HL-60/S4 treated with phorbol 12-myristate 13-acetate at 8.2 ng/mL for 4 days and 3 days (cell line): ENCODE measurements around the gene OSTM1.

Experiments used
- in situ Hi-C: fragments of 300-500 bp; cut with MboI; formaldehyde crosslinking; loops from 2 replicates; pipeline ENCODE4 v1.15.0; 2022; ENCODE audit warnings: low sequenced_read_pairs

Gene OSTM1

GRCh38 chr6:108102965-108103364 lies 28.4 kb upstream of the OSTM1 start:
- in situ Hi-C loops, result no loop called here

GRCh38 chr6:108100003-108100402 lies 25.5 kb upstream of the OSTM1 start:
- in situ Hi-C loops, result no loop called here

DNA sequence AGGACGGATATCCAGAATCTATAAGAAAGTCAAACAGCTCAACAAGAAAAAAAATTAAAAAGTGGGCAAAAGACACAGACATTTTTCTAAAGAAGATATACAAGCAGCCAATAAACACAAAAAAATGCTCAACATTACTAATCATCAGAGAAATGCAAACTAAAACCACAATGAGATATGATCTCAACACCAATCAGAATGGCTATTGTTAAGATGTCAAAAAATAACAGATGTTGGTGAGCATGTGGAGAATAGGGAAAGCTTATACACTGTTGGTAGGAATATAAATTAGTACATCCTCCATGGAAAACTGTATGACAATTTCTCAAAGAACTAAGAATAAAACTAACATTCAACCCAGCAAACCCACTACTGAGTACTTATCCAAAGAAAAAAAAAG lies 23.3 kb upstream of the OSTM1 start:
- in situ Hi-C loops, result no loop called here

- in situ Hi-C loops, result no loop called here
These were observed 19.3 kb upstream of the OSTM1 start for GRCh38 chr6:108093781-108094300.

GRCh38 chr6:108091288-108091687 lies 16.7 kb upstream of the OSTM1 start:
- in situ Hi-C loops, result no loop called here

DNA sequence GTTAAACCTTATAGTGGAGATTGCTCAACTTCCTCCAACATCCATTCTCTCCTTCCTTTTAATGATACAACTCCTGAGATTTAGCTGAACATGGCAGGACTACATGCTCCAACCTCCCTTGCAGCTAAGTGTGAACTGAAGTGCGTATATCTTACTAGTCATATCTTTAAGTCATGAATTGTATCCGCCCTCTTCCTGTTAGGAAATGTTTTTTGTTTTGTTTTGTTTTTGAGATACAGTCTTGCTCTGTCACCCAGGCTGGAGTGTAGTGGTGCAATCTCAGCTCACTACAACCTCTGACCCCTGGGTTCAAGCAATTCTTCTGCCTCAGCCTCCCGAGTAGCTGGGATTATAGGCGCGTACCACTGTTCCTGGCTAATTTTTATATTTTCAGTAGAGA lies 8.8 kb upstream of the OSTM1 start:
- in situ Hi-C loops, result no loop called here

GRCh38 chr6:108082539-108082938 lies 8.0 kb upstream of the OSTM1 start:
- in situ Hi-C loops, result no loop called here

- in situ Hi-C loops, result no loop called here
These were observed 5.7 kb upstream of the OSTM1 start for GRCh38 chr6:108080010-108080780.

DNA sequence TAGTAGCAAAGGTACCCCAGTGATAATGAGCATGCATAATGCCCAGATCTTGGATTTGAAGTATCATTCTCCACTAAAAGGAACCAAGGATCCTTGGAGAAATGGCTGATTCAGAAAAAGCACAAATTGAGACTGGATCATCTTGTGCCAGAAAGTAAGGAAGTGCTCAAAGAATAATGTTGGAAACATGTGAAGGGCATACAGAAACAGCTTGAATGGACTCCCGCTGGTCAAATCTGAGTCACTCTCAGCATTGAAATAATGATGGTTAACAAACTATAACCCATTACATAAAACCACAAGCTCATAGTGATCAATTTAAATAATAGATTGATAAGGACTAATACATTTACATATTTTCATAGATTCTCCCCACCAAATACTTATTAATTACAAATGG lies 3.6 kb upstream of the OSTM1 start:
- in situ Hi-C loops, result no loop called here

DNA sequence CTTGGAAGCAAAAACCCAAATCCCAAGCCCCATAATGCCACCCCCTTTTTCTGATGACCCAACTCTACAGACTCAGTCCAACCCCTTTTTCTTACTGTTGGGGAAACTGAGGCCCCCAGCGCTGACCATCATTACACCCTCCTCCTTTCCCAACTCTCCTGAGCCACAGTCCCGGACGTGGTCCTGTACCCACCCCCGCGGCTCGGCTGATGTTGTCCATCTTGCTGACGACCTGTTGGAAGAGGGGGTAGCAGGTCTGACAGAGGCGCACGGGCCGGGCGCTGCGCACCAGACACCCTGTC lies 533 bp downstream of the OSTM1 start:
- in situ Hi-C loops, result no loop called here

DNA sequence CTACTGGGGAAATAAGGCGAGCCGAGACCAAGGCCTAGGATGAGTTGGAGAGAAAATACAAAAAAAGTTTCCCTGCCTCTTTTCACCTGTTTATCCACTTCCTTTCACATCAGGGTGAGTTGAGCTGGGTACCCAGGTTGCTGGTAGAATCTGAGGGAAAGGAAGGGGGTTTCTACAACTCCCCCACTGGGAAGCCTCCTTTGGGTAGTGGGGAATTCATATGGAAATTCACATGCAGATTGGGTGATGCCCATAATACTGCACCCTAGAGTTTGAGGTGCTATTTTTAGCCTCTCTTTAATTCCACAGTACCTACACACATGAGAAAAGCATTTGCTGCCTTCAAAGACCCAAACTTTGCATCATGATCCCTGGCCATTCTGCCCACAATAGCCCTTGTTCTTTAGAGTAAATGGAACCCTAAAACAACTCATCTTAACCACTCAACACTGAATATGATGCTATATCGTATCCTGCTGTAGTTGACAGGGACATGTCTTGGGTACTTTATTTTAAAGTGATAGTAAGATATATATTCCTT lies 2.7 kb downstream of the OSTM1 start:
- in situ Hi-C loops, result no loop called here

- in situ Hi-C loops, result no loop called here
These were observed 5.9 kb downstream of the OSTM1 start for GRCh38 chr6:108068618-108069017.

GRCh38 chr6:108068182-108068581 lies 6.4 kb downstream of the OSTM1 start:
- in situ Hi-C loops, result no loop called here

- in situ Hi-C loops, result no loop called here
These were observed 21.8 kb downstream of the OSTM1 start for GRCh38 chr6:108052706-108053105.

DNA sequence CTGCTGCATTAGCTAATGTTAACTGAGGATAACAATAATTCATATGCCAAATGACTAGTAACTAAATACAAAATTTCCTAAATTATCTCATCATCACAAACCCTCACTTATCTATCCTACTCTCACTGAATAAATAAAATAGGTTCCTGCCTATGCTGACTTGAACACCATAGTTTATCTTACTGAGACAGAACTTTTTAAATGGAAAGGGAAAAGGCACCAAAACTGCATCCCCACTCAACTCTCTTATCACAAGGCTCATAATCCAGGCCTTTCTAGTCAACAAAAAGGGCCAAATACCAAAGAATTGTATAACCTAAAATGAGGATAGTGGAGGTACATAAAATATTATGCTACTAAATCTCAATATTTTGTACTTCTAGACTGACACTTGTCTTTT lies 23.1 kb downstream of the OSTM1 start:
- in situ Hi-C loops, result no loop called here

- in situ Hi-C loops, result no loop called here
These were observed 34.9 kb downstream of the OSTM1 start for GRCh38 chr6:108039681-108040080.

GRCh38 chr6:108036884-108037283 lies 37.7 kb downstream of the OSTM1 start:
- in situ Hi-C loops, result no loop called here

GRCh38 chr6:108031968-108032367 lies 42.6 kb downstream of the OSTM1 start:
- in situ Hi-C loops, result no loop called here

DNA sequence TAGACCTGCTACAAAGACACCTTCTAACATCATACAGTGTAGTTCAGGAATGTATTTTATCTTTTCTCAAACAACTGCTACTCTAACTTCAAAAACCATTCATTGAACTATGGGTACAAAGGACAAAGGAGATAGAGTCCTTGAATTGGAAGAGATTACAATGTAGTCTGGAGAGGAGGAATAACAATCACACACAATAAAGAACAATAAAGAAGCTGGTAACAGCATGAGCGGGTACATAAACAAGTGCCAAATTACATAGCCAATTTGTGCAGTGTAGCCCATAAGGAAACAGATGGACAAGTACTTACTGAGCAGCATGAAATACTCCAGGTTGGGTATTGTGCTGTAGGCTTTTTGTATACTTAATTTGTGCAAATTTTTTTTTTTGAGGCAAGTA lies 44.3 kb downstream of the OSTM1 start:
- in situ Hi-C loops, result no loop called here

DNA sequence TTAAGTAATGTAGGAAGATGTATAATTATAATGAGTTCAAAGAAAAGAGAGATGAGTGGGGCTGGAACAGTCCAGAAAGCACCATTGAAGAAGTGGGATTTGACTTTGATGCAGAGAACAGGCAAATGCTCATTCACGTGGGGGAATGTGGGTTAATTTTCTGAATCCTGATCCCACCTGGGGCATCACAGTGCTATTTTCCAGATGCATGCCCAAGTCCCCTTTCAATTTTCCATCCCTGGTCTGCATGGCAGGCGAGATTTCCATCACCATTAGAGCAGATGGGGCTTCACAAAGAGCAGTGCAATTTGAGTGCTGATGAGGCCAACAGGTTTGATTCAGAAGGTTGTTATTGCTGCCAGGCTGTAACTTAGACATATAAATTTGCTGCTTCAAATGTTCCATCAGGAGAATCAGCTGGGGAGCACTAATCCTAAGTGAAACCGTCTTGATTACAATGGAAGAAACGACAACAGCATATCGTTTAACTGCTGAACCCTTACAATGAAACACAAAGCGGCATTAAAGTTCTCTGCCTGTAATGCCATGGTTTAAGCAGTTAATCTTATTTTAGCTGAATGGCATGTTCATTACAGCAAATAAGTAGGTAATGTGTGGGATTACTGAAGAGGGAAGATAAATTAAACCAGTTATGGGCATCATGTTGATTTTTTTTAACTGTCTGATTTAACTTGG lies 45.2 kb downstream of the OSTM1 start:
- in situ Hi-C loops, result no loop called here

DNA sequence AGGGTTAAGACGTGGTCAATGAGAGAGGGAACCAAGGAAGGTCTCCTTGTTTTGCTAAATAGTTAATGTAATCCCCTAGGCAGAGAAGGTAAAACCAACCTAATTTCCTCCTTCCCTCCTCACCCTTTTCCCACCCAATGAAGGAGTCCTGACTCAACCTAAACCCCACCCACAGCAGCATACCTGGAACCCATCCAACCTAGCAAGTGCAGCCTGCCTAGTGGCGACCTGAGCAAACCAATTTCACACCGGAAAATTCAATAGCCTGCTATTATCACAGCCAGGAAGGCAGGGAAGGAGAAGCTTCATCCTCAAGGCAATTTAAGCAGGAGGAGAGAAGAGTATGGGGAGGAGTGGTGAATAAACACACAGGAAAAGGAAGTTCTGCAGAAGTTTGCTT lies 46.9 kb downstream of the OSTM1 start:
- in situ Hi-C loops, result no loop called here

DNA sequence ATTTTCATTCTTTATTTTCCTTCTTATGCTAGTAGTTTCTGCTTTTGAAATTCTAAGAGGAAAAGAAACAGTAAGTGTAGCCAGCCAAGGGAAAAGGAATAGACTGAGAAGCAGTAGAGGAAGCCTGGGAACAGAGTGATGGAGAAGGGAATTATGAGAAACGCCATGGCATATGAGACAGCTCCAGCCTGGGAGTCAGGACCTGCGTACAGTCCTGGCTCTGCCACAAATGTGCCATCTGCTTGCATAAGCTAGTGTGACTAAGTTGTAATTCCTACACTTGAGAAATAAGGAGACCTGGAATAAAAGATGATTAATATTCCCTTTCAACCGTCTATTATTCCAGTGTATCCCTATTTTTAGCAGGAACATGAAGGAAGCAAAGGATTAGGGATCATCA lies 47.5 kb downstream of the OSTM1 start:
- in situ Hi-C loops, result no loop called here
